ENCODE data around the gene SLC16A5. TPM values are rescaled to one million over a fixed set of nuclear protein-coding genes. Genes with fewer than 3 reads are reported as not detected.
A peak's percentile ranks its signal among the peaks of the same experiment; 100 is the strongest.
"Not testable (repeated sequence)": the region's sequence is repeated elsewhere in the genome, so short reads cannot be mapped to it uniquely, and the experiment has no call there.

The SLC16A5 gene
- polyA plus RNA-seq, 1 donor (not counting 4 experiments of a cell fraction or from before 2014, with no cell fraction given): 3.5 TPM

DNA sequence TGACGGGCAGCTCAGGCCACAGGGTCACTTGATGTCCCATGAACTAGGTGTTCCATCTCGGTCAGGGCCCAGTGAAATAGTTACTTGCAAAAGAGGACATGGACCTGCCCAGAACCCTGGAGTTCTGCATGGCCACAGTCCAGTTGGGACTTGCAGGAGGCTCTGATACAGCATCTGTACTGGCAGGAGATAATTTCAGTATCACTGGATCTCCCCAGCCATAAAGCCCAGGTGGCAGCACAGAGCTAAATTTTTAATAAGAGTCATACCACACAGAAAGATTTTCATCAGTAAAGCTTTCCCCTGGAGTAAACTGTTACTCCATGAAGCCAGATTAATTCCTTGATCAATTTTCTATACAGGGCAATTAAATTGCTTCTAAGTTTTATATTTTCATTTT lies 18.0 kb upstream of the SLC16A5 start:
- no peak overlapping the region for H3K27ac ChIP-seq (ENCODE audit: control insufficient read depth, insufficient read depth, low read length)
- DNase-seq (ENCODE audit: low read depth, low spot score) (no peak), FAIRE-seq (no peak)
- no peaks in the 10 kb centered on the region for H3K4me1 ChIP-seq (ENCODE audit: control insufficient read depth, extremely low read depth, insufficient read depth, low read length)
- H2AFZ ChIP-seq (ENCODE audit: control insufficient read depth, low read length): no peak overlapping the region
- H3K79me2 ChIP-seq (ENCODE audit: control insufficient read depth, insufficient read depth, low read length): no peaks in the 10 kb centered on the region
- peaks cover 0 to 4% of the 10 kb centered on the region in 2 experiments for H3K36me3 ChIP-seq (ENCODE audit: control insufficient read depth in 2 of 2, extremely low read depth in 1 of 2, insufficient read depth in 2 of 2, low read length in 2 of 2)
- no peaks in the 10 kb centered on the region for H3K27me3 ChIP-seq (ENCODE audit: control insufficient read depth, extremely low read depth, insufficient read depth, low read length)
- H3K9me1 ChIP-seq (ENCODE audit: control insufficient read depth, extremely low read depth, insufficient read depth, low read length): no peaks in the 10 kb centered on the region
- dilution Hi-C loops (cut with MboI; ENCODE audit: extremely low pct_ligation_motif_present, low sequenced_read_pairs): no loop called here
- H3K9ac ChIP-seq (ENCODE audit: control insufficient read depth, extremely low read depth, insufficient read depth, low read length): no peak overlapping the region
- TF ChIP-seq, protein P1, sequence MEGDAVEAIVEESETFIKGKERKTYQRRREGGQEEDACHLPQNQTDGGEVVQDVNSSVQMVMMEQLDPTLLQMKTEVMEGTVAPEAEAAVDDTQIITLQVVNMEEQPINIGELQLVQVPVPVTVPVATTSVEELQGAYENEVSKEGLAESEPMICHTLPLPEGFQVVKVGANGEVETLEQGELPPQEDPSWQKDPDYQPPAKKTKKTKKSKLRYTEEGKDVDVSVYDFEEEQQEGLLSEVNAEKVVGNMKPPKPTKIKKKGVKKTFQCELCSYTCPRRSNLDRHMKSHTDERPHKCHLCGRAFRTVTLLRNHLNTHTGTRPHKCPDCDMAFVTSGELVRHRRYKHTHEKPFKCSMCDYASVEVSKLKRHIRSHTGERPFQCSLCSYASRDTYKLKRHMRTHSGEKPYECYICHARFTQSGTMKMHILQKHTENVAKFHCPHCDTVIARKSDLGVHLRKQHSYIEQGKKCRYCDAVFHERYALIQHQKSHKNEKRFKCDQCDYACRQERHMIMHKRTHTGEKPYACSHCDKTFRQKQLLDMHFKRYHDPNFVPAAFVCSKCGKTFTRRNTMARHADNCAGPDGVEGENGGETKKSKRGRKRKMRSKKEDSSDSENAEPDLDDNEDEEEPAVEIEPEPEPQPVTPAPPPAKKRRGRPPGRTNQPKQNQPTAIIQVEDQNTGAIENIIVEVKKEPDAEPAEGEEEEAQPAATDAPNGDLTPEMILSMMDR (optimal IDR thresholded peaks at IDR 0.05 in 1 of 3, IDR thresholded peaks at IDR 0.05 in 1 of 3, conservative IDR thresholded peaks at IDR 0.05 in 1 of 3; ENCODE audit: extremely low read depth in 1 of 3, insufficient read depth in 2 of 3, low read length in 3 of 3): peak; percentile 40 to 44 (median 41)
- no peak for TF ChIP-seq EZH2 (IDR thresholded peaks at IDR 0.05; ENCODE audit: low read length)
- no peak overlapping the region for H3K4me2 ChIP-seq (ENCODE audit: control insufficient read depth, extremely low read depth, insufficient read depth, low read depth, low read length)
- H3K4me3 ChIP-seq (ENCODE audit: control insufficient read depth in 2 of 3, extremely low read depth in 1 of 3, insufficient read depth in 2 of 3, low read depth in 1 of 3, low read length in 3 of 3): no peak overlapping the region
- no peaks in the 10 kb centered on the region for H3K9me3 ChIP-seq (ENCODE audit: control insufficient read depth, low read depth, low read length)
- no peaks in the 10 kb centered on the region for H4K20me1 ChIP-seq (ENCODE audit: control insufficient read depth, extremely low read depth, insufficient read depth, low read length)

DNA sequence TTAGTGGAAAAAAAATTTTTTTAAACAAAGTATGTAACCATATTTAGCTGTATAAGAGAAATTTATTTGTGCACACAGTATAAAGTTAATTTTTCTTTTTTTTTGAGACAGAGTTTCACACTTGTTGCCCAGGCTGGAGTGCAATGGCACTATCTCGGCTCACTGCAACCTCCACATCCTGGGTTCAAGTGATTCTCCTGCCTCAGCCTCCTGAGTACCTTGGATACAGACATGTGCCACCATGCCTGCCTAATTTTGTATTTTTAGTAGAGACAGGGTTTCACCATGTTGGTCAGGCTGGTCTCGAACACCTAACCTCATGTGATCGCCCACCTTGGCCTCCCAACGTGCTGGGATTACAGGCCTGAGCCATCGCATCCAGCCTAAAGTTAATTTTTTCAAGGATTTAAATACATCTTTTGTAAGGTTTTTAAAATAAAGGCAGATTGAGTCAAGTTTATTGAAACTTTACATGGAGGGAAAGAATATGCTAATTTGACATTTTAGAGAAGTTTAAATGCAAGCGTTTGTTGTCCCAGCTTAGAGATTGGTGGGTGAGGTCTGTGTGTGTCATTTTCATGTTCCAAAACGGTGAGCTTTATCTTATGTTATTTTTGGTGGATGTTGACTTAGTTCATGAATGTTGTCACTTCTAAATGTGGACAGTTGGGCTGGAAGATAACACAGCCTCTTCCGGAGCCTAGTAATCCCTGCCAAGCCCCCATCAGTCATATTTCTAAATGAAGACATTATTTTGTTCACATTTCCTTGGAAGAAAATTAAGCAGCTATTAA lies 16.1 kb upstream of the SLC16A5 start:
- H3K36me3 ChIP-seq (ENCODE audit: control insufficient read depth in 2 of 2, extremely low read depth in 1 of 2, insufficient read depth in 2 of 2, low read length in 2 of 2); dilution Hi-C loops (cut with MboI; ENCODE audit: extremely low pct_ligation_motif_present, low sequenced_read_pairs); DNase-seq (ENCODE audit: low read depth, low spot score); H3K9me1 ChIP-seq (ENCODE audit: control insufficient read depth, extremely low read depth, insufficient read depth, low read length); H3K9me3 ChIP-seq (ENCODE audit: control insufficient read depth, low read depth, low read length); H3K4me1 ChIP-seq (ENCODE audit: control insufficient read depth, extremely low read depth, insufficient read depth, low read length); H3K9ac ChIP-seq (ENCODE audit: control insufficient read depth, extremely low read depth, insufficient read depth, low read length); H3K4me2 ChIP-seq (ENCODE audit: control insufficient read depth, extremely low read depth, insufficient read depth, low read depth, low read length); H4K20me1 ChIP-seq (ENCODE audit: control insufficient read depth, extremely low read depth, insufficient read depth, low read length); H2AFZ ChIP-seq (ENCODE audit: control insufficient read depth, low read length); FAIRE-seq; H3K27me3 ChIP-seq (ENCODE audit: control insufficient read depth, extremely low read depth, insufficient read depth, low read length); H3K4me3 ChIP-seq (ENCODE audit: control insufficient read depth in 2 of 3, extremely low read depth in 1 of 3, insufficient read depth in 2 of 3, low read depth in 1 of 3, low read length in 3 of 3); H3K27ac ChIP-seq (ENCODE audit: control insufficient read depth, insufficient read depth, low read length); H3K79me2 ChIP-seq (ENCODE audit: control insufficient read depth, insufficient read depth, low read length): not testable (repeated sequence)

DNA sequence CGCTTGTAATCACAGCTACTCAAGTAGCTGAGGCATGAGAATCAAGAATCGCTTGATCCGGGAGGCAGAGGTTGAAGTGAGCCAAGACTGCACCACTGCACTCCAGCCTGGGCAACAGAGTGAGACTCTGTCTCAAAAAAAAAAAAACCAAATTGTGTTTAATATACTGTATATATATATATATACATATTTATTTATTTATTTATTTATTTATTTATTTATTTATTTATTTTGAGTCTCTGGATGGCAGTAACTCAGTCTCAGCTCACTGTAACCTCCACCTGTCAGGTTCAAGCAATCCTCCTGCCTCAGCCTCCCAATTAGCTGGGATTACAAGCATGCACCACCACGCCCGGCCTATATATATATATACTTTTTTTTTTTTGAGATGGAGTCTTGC lies 14.8 kb upstream of the SLC16A5 start:
- H3K9me1 ChIP-seq (ENCODE audit: control insufficient read depth, extremely low read depth, insufficient read depth, low read length); H3K4me1 ChIP-seq (ENCODE audit: control insufficient read depth, extremely low read depth, insufficient read depth, low read length); FAIRE-seq; H3K4me3 ChIP-seq (ENCODE audit: control insufficient read depth in 2 of 3, extremely low read depth in 1 of 3, insufficient read depth in 2 of 3, low read depth in 1 of 3, low read length in 3 of 3); H3K27me3 ChIP-seq (ENCODE audit: control insufficient read depth, extremely low read depth, insufficient read depth, low read length); H2AFZ ChIP-seq (ENCODE audit: control insufficient read depth, low read length); H3K4me2 ChIP-seq (ENCODE audit: control insufficient read depth, extremely low read depth, insufficient read depth, low read depth, low read length); H3K9me3 ChIP-seq (ENCODE audit: control insufficient read depth, low read depth, low read length); H3K79me2 ChIP-seq (ENCODE audit: control insufficient read depth, insufficient read depth, low read length); H3K9ac ChIP-seq (ENCODE audit: control insufficient read depth, extremely low read depth, insufficient read depth, low read length); dilution Hi-C loops (cut with MboI; ENCODE audit: extremely low pct_ligation_motif_present, low sequenced_read_pairs); H3K36me3 ChIP-seq (ENCODE audit: control insufficient read depth in 2 of 2, extremely low read depth in 1 of 2, insufficient read depth in 2 of 2, low read length in 2 of 2); DNase-seq (ENCODE audit: low read depth, low spot score); H4K20me1 ChIP-seq (ENCODE audit: control insufficient read depth, extremely low read depth, insufficient read depth, low read length); H3K27ac ChIP-seq (ENCODE audit: control insufficient read depth, insufficient read depth, low read length): not testable (repeated sequence)
